Measurements from ENCODE around the gene DENND4C.

DNA sequence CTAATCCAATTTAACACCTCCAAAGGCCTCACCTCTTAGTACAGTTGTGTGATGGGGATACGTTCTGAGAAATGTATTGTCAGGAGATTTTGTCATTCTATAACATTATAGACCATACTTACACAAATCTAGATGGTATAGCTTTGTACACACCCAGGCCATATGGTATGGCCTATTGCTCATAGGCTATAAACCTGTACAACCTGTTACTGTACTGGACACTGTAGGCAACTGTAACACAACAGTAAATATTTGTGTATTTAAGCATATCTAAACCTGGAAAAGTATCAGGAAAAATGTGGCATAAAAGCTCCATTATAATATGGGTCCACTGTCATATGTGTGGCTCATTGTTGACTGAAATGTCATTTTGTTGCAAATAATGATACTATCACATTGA lies 190.4 kb downstream of the DENND4C start:
- TF ChIP-seq, protein P1, sequence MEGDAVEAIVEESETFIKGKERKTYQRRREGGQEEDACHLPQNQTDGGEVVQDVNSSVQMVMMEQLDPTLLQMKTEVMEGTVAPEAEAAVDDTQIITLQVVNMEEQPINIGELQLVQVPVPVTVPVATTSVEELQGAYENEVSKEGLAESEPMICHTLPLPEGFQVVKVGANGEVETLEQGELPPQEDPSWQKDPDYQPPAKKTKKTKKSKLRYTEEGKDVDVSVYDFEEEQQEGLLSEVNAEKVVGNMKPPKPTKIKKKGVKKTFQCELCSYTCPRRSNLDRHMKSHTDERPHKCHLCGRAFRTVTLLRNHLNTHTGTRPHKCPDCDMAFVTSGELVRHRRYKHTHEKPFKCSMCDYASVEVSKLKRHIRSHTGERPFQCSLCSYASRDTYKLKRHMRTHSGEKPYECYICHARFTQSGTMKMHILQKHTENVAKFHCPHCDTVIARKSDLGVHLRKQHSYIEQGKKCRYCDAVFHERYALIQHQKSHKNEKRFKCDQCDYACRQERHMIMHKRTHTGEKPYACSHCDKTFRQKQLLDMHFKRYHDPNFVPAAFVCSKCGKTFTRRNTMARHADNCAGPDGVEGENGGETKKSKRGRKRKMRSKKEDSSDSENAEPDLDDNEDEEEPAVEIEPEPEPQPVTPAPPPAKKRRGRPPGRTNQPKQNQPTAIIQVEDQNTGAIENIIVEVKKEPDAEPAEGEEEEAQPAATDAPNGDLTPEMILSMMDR (IDR thresholded peaks at IDR 0.05; ENCODE audit: insufficient read depth, low read length, poor library complexity, severe bottlenecking), result no peak
- TF ChIP-seq EZH2phosphoT487 (conservative IDR thresholded peaks at IDR 0.05; ENCODE audit: low read length), result no peak

All from SU-DHL-6 (cell line).